ENCODE results near the gene ZNF785.
"Not testable (repeated sequence)": the region's sequence is repeated elsewhere in the genome, so short reads cannot be mapped to it uniquely, and the experiment has no call there.

Gene ZNF785

GRCh38 chr16:30539000-30539964 is 46.2 kb downstream of the ZNF785 start:
- no peak overlapping the region for H3K4me3 ChIP-seq (ENCODE audit: control insufficient read depth, low read depth, low read length)

GRCh38 chr16:30536391-30537024 is 49.0 kb downstream of the ZNF785 start:
- H3K4me3 ChIP-seq (ENCODE audit: control insufficient read depth, low read depth, low read length); DNase-seq (ENCODE audit: low read depth): not testable (repeated sequence)

More at GRCh38 chr16:30539000-30539964, 46.2 kb downstream of the ZNF785 start:
- TF ChIP-seq CTCF (conservative IDR thresholded peaks at IDR 0.05; ENCODE audit: control insufficient read depth, insufficient read depth, low read depth, low read length): no peak
- DNase-seq (ENCODE audit: low read depth): no peak

DNA sequence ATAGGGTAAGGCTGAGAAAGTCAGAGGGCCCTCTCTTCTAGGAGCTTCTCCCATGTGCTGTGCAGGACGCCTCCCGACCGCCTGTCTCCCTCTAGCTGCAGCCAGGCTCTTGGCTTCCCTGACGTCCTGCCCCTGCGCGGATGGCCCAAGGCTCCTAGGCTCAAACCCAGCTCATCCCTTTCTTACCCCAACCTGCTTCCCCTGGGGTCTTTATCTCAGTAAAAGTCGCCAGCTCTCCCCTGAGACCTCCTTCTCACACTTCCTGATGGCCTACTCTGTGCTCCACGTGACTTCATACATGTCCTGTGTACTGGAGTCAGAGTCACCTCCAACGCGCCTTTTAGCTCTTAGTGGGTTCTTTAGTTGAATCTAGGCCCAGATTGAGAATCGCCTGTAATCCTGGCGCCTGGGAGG is 49.7 kb downstream of the ZNF785 start:
- H3K4me3 ChIP-seq (ENCODE audit: control insufficient read depth, low read depth, low read length): peak overlapping the region; percentile 75
- peak; percentile 66 for TF ChIP-seq CTCF (conservative IDR thresholded peaks at IDR 0.05; ENCODE audit: control insufficient read depth, insufficient read depth, low read depth, low read length)
- peak; percentile 71 for DNase-seq (ENCODE audit: low read depth)

GRCh38 chr16:30535106-30535776 is 50.3 kb downstream of the ZNF785 start:
- TF ChIP-seq CTCF (conservative IDR thresholded peaks at IDR 0.05; ENCODE audit: control insufficient read depth, insufficient read depth, low read depth, low read length): no peak
- peak; percentile 25 for DNase-seq (ENCODE audit: low read depth)
- H3K4me3 ChIP-seq (ENCODE audit: control insufficient read depth, low read depth, low read length): peak overlapping the region; percentile 75

DNA sequence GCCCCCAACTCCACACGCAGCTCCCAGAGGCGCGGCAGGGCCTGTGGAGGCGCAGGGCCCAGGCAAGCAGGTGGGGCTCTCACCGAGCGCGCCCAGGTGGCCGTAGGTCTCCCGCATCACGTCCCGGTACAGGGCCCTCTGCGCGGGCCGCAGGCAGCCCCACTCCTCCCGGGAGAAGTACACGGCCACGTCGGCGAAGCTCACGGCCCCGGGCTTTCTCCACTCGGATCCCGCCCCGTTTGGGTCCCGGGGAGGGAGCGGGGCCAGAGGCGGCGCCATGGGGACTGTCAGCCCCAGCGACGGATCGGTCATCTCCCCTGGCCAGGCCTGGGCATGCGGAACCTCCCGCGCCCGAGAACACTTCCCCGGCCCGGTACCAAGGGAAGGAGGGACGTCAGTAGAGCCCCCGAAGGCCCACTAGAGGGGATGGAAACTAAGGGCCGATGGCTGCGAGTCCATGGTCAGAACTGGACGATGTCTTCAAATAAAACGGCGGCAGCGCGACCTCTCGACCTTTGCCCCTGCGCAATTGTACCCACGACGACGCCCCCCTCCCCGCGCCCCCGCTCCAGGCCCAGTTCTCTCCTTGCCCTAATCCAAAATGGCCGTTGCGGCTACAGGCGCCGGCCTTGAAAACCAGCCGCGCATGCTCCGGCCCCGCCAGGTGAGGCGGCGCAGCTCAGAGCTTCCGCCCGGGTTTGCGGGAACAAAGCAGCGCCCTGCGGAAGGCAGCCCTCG is 51.0 kb downstream of the ZNF785 start, which contains the start of gene ZNF747:
TSS of gene ZNF747 (minus strand) at position 491 of the 738 bp plus-strand sequence. CDS start at position 312, 179 bp downstream.
- H3K4me3 ChIP-seq (ENCODE audit: control insufficient read depth, low read depth, low read length): peak within 1 kb of the TSS; percentile 75
- TF ChIP-seq CTCF (conservative IDR thresholded peaks at IDR 0.05; ENCODE audit: control insufficient read depth, insufficient read depth, low read depth, low read length): no peak
- DNase-seq (ENCODE audit: low read depth): peak; percentile 73

DNA sequence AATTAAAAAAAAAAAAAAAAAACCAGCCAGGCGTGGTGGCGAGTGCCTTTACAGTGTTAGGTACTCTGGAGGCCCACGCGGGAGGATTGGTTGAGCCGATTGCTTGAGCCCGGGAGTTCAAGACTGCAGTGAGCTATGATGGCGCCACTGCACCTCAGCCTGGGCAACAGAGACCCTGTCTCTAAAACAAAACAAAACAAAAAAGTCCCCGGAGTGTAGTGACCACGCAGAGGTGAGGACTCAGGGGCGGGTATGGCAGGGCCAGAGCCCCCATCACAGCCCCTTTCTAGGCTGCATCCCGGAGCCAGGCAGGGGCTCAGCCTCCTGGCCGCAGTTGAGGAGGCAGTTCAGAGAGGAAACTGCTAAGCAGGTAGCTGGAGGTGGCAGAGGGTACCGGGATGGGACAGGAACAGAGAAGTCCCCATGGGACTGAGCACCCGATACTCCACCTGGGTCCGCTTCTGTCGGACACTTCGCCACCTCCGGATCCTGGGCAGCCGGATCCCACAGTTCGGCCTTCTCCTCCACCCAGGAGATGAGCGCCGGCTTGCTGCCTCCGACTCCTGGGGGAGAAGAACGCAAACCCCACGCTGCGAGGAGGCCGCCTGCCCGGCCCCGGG is 51.6 kb downstream of the ZNF785 start:
- H3K4me3 ChIP-seq (ENCODE audit: control insufficient read depth, low read depth, low read length): peak overlapping the region; percentile 75
- no peak for TF ChIP-seq CTCF (conservative IDR thresholded peaks at IDR 0.05; ENCODE audit: control insufficient read depth, insufficient read depth, low read depth, low read length)
- DNase-seq (ENCODE audit: low read depth): peak; percentile 10
